Adrenal gland (tissue), 12 donors: ENCODE measurements around the gene ERICH3. TPM values are rescaled to one million over a fixed set of nuclear protein-coding genes. Genes with fewer than 3 reads are reported as not detected.

Source experiments
- polyA plus RNA-seq, 3 donors: library from polyadenylated mRNA; stranded (reverse); fragments of 200-250 nt in 2 of 3; fragments of 350-450 nt in 1 of 3; fragmentation: Illumina TruSeq in 1 of 3; extraction: RNeasy Lipid Tissue Mini Kit (QIAGEN cat#74804) in 1 of 3; gene quantifications; one replicate each; pipeline ENCODE4 v1.2.3, GENCODE V29; 2013 to 2014
- total RNA-seq, 9 donors: library from RNA; depleted of rRNA in 4 of 9; stranded (reverse); fragments of >200 nt in 4 of 9; fragments of 120-200 nt in 1 of 9; fragmentation: NEBNext Ultra II Directional in 1 of 9; extraction: Animal tissue kit (Norgen Biotek cat#: 25700) in 1 of 9; gene quantifications; one replicate each; pipeline versions ENCODE4 v1.1.0 to v1.2.4, GENCODE V29; 2013 to 2023
- donor health status: healthy with polysubstance abuse.
- donor health status: Bipolar disorder and iron deficiency.
- donor health status: DM: yes; HTN: yes; CAD: no.
- donor health status: DM: no; HTN: no; CAD: no.
- donor health status: DM: no; HTN: no; CAD: no.
- donor health status: DM: yes; HTN: yes; CAD: no.

The ERICH3 gene
- total and polyA plus RNA-seq, 12 donors, result 0.09 to 9.6 (median 1.1) TPM; not detected in 1

Other genes starting within 250 kb of the ERICH3 start
- gene LRRC53, start 161.2 kb downstream of the ERICH3 start, total RNA-seq, result not detected
- not detected for gene LRRC53, start 161.2 kb downstream of the ERICH3 start, polyA plus RNA-seq
- gene CRYZ, start 59.3 kb upstream of the ERICH3 start, total RNA-seq, result 10 to 100 TPM; 18.1 to 69.0 (median 45.0) TPM
- gene CRYZ, start 59.3 kb upstream of the ERICH3 start, polyA plus RNA-seq, result 10 to 100 TPM; 47.6 to 81.6 (median 47.8) TPM
- 10 to 100 TPM in 8 of 9 donors, 1 to 10 TPM in 1; 9.7 to 27.7 (median 20.3) TPM for gene TYW3, start 59.4 kb upstream of the ERICH3 start, total RNA-seq
- gene TYW3, start 59.4 kb upstream of the ERICH3 start, polyA plus RNA-seq, result 10 to 100 TPM; 29.2 to 50.2 (median 43.1) TPM